COLO829 (cell line): ENCODE measurements around the gene NUCB2.

Experiments used
- DNase-seq: peaks from one replicate; pipeline ENCODE4 v3.0.0; 2012; ENCODE audit warnings: low spot score

NUCB2 gene

DNA sequence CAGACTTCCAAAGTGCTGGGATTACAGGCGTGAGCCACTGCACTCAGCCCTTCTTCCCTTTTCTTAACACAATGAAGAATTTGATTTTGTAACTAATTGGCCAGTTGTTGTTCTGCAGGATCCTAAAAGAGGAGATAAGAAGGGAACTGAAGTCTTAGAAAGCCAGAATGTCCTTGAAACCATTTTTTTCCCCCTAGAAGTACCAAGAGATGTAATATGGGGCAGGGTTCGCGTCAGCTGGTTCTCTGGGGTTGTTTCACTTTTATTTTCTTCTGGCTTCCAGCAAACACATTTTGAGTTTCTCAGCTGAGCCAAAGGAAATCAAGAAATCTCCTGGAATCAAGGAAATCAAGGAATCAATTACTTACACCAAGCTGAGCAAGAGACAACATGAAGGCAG, 7.6 kb upstream of the NUCB2 start:
- DNase-seq: no peak

- no peak for DNase-seq
Observed at GRCh38 chr11:17272801-17273200, 3.7 kb upstream of the NUCB2 start.

GRCh38 chr11:17273211-17273610, 3.3 kb upstream of the NUCB2 start:
- DNase-seq: no peak

DNA sequence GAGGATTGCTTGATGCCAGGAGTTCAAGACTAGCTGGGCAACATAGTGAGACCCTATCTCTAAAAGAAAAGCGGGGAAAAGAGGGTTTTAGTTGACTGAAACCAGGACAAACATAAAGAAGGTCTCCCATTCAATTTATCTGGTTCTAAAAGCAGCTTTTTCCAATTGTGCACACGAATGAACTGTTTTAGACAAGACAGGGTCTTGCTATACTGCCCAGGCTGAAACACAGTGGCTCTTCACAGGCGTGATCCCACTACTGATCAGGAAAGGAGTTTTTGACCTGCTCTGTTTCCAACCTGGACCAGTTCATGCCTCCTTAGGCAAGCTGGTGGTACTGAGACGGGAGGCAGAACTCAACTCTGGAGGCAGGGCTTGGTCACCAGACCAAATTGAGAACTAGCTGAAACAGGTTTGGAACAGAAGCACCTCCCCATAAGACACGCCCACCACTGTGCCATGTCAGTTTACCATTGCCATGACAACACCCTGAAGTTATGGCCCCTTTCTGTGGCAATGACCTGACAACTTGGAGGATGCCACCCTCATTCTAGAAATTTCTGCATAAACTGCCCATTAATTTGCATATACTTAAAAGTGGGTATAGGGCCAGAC, 2.8 kb upstream of the NUCB2 start:
- no peak for DNase-seq

- DNase-seq: no peak
Observed at GRCh38 chr11:17275400-17276235, 921 bp upstream of the NUCB2 start.

GRCh38 chr11:17277024-17277584, 565 bp downstream of the NUCB2 start:
- DNase-seq: no peak

GRCh38 chr11:17280494-17281127, 4.1 kb downstream of the NUCB2 start:
- no peak for DNase-seq

- no peak for DNase-seq
Observed at GRCh38 chr11:17286332-17286731, 9.8 kb downstream of the NUCB2 start.

DNA sequence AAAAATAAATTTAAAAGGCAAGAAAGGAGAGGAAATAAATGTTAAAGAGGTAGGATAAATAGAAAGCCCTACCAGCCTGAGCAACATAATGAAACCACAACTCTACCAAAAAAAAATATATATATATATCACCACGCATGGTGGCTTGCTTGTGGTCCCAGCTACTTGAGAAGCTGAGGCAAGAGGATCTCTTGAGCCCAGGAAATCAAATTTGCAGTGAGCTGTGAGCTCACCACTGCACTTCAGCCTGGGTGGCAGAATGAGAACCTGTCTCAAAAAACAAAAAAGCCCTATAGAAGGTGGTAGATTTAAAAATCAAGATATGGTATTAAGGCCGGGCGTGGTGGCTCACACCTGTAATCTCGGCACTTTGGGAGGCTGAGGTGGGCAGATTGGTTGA, 10.5 kb downstream of the NUCB2 start:
- DNase-seq: no peak

DNA sequence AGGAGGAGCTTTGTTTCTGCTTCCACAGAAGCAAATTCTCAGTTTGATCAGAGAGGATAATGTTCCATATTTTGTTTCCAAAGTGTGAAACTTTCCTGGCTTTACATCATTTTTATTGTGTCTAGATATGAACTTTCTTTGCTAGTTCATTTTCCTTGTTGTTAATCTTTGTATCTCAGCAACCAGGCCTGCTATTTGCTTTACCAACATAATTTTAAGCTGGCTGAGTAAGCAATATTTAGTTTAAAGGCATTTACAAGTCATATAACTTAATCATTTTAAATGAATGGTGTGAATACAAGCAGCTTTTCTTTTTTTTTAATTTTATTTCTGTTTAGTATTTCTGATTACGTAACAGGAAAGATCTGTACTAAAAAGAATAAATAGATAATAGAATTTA, 15.2 kb downstream of the NUCB2 start:
- no peak for DNase-seq

DNA sequence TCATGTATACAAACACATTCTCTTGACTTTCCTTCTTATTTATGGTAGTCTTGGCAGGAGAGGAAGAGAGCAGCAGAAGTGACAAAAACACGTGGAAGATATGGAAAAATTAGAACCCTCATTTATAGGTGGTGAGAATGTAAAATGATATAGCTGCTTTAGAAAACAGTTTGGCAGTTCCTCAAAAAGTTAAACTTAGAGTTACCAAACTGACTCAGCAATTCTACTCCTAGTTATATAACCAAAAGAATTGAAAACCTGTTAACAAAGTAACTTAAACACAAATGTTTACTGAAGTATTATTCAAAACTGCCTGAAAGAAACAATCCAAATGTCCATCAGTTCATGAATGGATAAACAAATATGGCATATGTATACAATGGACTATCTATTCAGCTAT, 16.8 kb downstream of the NUCB2 start:
- no peak for DNase-seq

- DNase-seq: no peak
Observed at GRCh38 chr11:17294033-17294432, 17.5 kb downstream of the NUCB2 start.

GRCh38 chr11:17296852-17297559, 20.5 kb downstream of the NUCB2 start:
- no peak for DNase-seq

GRCh38 chr11:17298302-17298701, 21.8 kb downstream of the NUCB2 start:
- DNase-seq: no peak

DNA sequence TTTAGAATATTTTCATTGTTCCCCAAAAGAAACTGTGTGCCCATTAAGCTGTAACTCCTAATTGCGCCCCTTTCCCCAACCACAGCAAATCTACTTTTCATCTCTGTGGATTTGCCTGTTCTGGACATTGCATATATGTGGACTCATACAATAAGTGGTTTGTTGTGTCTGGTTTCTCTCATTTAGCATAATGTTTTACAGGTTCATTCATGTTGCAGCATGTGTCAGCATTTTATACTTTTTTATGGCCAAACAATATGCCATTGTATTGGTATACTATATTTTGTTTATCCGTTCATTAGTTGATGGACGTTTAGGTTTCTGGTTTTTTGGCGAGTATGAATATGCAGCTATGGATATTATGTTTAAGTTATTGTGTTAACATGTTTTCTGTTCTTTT, 23.8 kb downstream of the NUCB2 start:
- no peak for DNase-seq

DNA sequence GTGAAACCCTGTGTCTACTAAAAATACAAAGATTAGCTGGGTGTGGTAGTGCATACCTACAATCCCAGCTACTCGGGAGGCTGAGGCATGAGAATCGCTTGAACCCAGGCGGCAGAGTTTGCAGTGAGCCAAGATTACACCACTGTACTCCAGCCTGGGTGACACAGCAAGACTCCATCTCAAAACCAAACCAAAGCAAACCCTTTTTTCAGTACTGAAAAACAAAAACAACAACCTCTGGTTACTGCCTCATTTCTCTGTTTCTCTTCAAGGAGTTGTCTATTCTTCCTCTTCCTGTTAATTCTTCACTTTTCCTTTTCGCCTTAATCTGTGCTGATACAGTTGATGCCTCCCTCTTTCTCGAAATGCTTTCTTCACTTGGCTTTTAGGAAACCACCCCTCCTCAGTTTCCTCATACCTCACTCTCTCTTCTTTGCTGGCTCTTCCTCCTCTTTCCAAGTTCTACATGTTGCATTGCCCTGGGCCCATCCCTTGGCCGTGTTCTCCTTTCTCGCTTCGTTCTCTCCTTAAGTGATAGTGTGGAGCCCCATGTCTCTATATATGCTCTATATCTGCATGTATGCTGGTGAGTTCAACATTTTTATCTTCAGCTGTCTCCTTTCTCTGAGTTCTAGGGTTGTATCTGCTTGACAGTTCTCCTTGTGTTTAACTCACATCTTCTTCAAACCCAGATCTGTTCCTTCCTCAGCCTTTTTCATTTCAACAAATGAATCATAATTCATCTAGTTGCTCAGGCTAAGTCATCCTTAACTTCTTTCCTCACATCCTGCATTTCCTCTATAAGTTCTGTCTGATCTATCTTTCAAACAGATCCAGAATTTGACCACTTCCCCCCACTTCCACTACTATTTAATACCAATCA, 37.1 kb downstream of the NUCB2 start:
- DNase-seq: no peak

DNA sequence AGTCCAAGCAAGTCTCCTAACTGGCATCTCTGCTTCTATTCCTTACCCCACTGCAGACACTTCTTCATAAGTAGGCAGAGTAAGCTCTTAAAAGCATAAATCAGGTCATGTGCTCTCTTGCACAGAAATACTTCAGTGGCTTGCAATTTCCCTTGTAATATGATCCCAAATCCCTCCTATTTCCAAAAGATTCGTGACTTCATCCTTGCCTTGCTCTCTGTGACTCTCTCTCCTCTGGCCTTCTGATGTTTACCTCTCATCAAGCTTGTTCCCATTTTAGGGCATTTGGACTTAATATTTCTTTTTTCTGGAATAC, 37.7 kb downstream of the NUCB2 start:
- DNase-seq: no peak

- no peak for DNase-seq
Observed at GRCh38 chr11:17314904-17315426, 38.4 kb downstream of the NUCB2 start.

DNA sequence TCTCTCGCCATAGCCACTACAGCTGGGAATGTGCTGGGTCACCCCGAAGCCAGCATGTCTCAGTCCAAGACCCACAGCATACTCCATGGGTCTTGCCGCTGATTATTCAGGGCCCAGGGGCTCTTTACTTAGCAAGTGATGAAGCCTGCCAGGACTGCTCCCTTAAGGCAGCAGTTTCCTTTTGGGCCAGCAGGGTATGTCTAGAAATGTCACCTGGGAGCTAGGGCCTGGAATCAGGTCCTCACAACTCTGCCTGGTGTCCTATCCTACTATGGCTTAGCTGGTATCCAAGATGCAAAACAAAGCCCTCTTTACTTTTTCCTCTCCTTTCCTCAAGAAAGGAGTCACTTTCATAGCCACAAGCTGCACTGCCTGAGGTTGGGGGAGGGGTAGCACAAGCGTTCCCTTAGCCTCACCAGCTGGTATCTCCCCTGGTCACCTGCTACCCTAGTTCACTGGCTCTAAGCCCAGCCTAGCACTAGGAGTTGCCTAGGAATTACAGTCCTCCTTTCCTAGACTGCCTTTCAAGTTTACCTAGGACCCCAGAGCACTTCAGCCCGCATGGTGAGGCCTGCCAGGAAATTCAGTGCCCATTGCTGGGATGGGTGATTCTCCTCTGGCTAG, 52.4 kb downstream of the NUCB2 start:
- no peak for DNase-seq

- no peak for DNase-seq
Observed at GRCh38 chr11:17331669-17332068, 55.1 kb downstream of the NUCB2 start.
